HG03571 (cell line): ENCODE results near the gene KPTN.

ENCODE experiments used
- ATAC-seq: cut with Tn5 transposase; IDR thresholded peaks from one replicate; pipeline ENCODE4 v1.9.1; 2021; ENCODE audit not compliant: unreplicated experiment

Gene KPTN

GRCh38 chr19:47437500-47437899 is 46.5 kb downstream of the KPTN start:
- no peak for ATAC-seq

GRCh38 chr19:47436712-47437401 is 47.2 kb downstream of the KPTN start:
- peak; percentile 61 for ATAC-seq

- no peak for ATAC-seq
Measured at GRCh38 chr19:47435883-47436417, 48.1 kb downstream of the KPTN start.

DNA sequence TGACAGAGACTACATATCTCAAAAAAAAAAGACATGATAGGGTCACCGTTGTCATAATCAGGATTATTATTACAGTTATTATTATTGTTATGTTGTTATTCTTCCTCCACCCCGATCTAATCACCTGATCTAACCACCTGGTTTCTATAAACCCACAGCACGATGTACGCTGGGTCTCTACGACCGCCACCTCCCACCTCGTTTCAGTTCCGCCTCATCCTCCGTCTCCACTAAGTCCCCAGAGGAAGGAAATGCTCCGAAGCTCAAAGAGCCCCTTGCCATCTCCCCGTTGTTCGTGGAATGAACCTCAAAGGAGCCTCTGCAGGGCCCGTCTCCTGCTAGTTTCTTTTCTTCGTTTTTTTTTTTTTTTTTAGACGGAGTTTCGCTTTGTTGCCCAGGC is 48.8 kb downstream of the KPTN start:
- ATAC-seq, result no peak

GRCh38 chr19:47434088-47434487 is 49.9 kb downstream of the KPTN start:
- no peak for ATAC-seq

GRCh38 chr19:47433121-47433520 is 50.9 kb downstream of the KPTN start:
- ATAC-seq, result no peak

GRCh38 chr19:47432499-47432898 is 51.5 kb downstream of the KPTN start:
- no peak for ATAC-seq

GRCh38 chr19:47432091-47432490 is 51.9 kb downstream of the KPTN start:
- ATAC-seq, result no peak

- ATAC-seq, result no peak
Measured at GRCh38 chr19:47430041-47430802, 53.8 kb downstream of the KPTN start.

DNA sequence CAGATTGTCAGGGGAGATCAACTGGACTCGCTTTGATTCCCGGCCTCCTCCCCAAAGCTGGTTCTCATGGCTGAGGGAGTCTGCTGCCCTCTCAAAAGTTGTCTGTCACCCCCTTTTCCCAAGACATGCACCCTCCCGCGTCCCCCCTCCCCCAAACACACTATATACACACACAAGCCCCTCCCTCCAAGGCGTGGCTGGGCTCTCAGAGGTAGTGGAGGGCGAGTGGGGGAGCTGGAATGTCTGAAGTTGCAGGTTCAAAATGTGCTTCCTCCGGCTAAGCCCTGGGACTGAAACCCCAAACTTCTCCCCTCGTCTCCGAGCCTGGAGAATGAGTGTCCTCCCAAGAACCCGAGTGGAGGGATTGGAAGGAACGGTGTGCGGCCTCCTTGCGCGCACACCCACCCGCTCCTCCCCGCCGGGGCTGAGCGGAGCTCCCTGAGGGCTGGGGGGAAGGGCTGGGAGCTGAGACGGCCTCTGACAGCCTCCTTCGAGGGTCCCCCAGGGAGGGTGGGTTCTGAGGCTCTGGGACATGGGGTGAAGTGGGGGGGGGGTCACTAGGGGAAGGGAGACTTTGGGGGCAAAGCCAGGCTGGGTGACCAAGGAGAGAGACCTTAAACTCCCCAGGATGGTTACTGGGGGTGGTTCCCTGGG is 54.8 kb downstream of the KPTN start:
- no peak for ATAC-seq

DNA sequence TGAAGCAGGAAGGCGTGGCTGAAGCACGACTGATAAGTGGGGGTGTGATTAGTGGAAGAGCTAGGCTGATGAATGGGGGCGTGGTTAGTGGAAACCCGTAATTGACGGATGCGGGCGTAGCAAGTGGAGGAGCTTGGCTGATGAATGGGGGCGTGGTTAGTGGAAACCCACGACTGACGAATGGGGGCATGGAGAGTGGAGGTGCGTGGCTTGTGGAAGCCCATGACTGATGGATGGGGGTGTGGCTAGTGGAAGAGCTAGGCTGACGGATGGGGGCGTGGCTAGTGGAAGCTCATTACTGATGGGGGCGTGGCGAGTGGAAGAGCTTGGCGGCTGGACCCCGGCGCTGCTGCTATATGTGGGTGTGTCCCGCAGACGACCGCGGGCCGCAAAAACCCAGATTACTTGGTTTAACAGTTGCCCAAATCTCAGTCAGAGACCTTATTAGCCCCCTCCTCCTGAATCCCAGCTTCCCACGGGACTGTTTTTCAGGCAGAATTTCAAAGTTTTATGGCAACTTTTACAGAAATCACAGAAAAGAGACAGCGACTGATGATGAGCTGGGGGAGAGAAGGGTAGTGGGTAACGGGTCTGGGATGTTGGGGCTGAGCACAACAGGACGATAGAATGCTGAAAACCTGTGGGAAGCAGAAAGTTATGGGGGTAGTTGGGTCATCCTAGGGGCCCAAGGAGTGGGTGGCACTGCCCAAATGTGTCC is 55.7 kb downstream of the KPTN start:
- ATAC-seq, result no peak

DNA sequence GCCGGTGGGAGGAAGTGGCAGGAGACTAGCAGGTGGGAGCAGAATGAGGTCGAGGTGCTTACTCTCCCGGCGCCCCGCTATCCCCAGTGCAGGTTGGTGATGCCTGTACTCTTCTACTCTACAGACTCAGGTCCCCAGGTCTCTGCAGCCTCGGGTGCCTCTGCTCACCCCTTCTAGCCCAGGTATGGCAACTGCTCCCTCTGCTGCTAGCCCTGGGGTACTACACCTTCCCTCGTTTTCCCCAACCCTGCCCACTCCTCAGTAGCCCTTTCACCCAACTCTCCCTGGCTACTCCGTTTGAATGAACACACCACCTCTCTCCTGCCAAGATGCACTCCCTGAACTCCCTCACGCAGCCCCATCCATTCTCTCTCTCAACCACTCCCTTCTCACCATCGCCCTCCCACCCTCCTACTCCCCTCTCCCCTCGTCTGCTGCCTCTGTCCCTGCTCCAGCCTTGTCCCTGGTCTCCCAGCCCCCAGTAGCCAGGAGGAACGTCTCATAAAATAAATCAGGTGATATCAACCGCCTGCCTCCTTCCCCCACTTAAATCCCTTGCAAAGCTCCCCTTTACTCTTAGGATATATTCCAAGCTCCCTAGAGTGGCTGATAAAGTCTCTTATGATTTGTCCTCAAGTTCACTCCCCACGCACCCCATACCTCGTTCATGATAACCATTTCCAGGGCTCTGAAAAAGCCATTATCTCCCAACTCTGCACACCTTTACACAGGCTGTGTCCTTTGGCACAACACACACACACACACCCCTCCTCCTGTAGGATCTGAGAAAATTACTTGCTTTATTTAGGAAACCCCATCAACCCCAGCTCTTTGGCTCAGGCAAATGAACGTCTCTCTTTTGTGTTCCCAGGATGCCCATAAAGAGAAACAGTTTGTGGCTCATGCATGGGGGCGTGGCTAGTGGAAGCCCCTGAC is 56.5 kb downstream of the KPTN start:
- no peak for ATAC-seq
